ENCODE data around the gene PNKD. TPM values are rescaled to one million over a fixed set of nuclear protein-coding genes. Genes with fewer than 3 reads are reported as not detected.

The PNKD gene
- total RNA-seq, 4 donors from 2014 or later: 20.1 to 35.8 (median 31.9) TPM

DNA sequence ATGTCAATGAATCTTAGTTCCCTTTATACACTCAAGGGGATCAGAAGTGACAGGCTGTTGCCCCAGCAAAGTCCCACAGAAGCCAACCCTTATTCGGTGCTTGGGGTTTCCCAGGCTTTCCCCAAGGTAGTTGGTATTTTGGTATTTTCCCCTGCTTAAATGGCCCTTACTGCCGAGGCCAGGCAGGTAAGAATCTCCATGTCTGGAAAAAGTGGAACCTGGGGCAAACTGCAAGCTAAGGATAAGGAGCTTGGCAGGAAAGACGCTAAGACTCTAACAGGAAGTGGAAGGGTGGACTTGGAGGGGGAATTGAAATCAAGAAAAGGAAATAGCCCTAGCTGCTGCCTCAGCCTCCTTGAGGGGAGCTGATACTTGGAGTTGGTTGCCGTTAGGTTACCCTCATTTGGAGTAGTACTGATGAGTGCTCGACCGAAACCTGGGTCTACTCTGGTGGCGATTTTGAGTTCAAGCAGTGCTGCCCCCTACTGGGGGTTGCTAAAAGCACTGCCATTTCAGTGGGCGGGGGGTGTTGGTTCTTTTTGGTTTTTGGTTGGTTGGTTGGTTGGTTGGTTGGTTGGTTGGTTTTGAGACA is 12.8 kb upstream of the PNKD start:
- no peak overlapping the region for H3K4me3 ChIP-seq
- peaks cover 35 to 36% of the 10 kb centered on the region in 2 donors for H3K4me1 ChIP-seq
- in situ Hi-C loops (cut with MboI; ENCODE audit: low sequenced_read_pairs in 4 of 4): loop anchor here in 2 of 4 donors (10.0 kb wide), 1 partner anchor 73 kb away; no protein-coding TSS in a partner anchor
- no peaks in the 10 kb centered on the region for H3K9me3 ChIP-seq
- H3K27ac ChIP-seq: peak overlapping the region in 2 of 4 donors; percentile 9 to 14
- TF ChIP-seq, protein P1, sequence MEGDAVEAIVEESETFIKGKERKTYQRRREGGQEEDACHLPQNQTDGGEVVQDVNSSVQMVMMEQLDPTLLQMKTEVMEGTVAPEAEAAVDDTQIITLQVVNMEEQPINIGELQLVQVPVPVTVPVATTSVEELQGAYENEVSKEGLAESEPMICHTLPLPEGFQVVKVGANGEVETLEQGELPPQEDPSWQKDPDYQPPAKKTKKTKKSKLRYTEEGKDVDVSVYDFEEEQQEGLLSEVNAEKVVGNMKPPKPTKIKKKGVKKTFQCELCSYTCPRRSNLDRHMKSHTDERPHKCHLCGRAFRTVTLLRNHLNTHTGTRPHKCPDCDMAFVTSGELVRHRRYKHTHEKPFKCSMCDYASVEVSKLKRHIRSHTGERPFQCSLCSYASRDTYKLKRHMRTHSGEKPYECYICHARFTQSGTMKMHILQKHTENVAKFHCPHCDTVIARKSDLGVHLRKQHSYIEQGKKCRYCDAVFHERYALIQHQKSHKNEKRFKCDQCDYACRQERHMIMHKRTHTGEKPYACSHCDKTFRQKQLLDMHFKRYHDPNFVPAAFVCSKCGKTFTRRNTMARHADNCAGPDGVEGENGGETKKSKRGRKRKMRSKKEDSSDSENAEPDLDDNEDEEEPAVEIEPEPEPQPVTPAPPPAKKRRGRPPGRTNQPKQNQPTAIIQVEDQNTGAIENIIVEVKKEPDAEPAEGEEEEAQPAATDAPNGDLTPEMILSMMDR (IDR thresholded peaks at IDR 0.05 in 4 of 5, conservative IDR thresholded peaks at IDR 0.05 in 1 of 5): peak; percentile 38 to 66 (median 59)
- TF ChIP-seq POLR2A (IDR thresholded peaks at IDR 0.05): no peak
- no peaks in the 10 kb centered on the region for H3K27me3 ChIP-seq
- DNase-seq (peak in 1 of 2 donors; percentile 9), ATAC-seq (peak; percentile 8 to 38)
- peaks cover 0 to 43% of the 10 kb centered on the region in 2 donors for H3K36me3 ChIP-seq
- intact Hi-C loops (cut with DNase I; ENCODE audit: low total_unique reads): loop anchor here (2.0 to 5.0 kb wide), 2 partner anchors 40 to 71 kb away; partner anchors contain the start of gene ARPC2

DNA sequence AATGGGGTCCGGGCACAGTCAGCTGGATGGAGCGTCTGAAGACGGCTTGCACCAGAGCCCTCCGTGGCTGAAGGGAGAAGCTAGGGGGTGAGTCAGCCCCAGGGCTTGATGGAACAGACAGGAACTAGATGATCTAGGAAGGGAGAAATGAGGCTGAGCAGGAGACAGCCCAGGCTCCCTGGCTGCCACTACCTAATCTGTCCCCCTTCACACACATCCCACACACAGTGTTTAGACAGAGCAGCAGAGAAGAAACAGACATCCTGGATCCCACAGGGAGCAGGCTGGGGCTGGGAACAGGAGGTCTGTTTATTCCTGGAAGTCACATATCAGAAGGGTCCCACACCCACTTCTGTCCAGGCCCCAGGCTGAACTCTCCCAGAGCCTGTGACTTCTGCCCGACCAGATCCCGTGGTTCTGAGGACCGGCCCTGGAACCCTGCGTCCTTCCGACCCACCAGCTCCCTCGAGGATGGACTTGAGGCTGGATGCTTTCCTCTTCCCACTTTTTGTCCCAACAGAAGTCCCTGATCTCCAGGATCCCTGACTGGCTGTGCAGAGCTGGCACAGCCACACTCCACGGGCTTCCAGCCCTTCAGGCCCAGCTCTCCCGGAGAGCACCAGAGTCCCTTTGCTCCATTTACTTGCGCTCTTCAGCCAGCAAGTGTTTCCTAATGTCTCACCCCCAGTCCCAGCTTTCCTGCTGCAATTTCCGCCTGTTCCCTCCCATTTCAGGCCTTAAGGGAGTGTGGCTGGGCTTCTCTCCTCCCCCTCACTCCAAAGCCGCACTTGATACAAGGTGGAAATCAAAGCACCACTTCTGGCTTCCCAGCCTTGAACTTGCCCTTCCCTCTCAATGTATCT is 11.0 kb upstream of the PNKD start:
- intact Hi-C loops (cut with DNase I; ENCODE audit: low total_unique reads): loop anchor here (5.0 kb wide), 1 partner anchor 42 kb away; the partner anchor contains the start of gene ARPC2
- TF ChIP-seq POLR2A (IDR thresholded peaks at IDR 0.05): peak in 1 of 2 donors; percentile 44
- TF ChIP-seq, protein P1 (IDR thresholded peaks at IDR 0.05 in 4 of 5, conservative IDR thresholded peaks at IDR 0.05 in 1 of 5): no peak
- H3K36me3 ChIP-seq: peaks cover 0 to 36% of the 10 kb centered on the region in 2 donors
- H3K4me1 ChIP-seq: peaks cover 24 to 25% of the 10 kb centered on the region in 2 donors
- in situ Hi-C loops (cut with MboI; ENCODE audit: low sequenced_read_pairs in 4 of 4): loop anchor here in 2 of 4 donors (10.0 kb wide), 1 partner anchor 75 kb away; no protein-coding TSS in a partner anchor
- H3K27ac ChIP-seq: peak overlapping the region; percentile 75 to 83 (median 78)
- no peaks in the 10 kb centered on the region for H3K9me3 ChIP-seq
- DNase-seq: peak in 1 of 2 donors; percentile 55
- peak overlapping the region in 1 of 4 donors; percentile 10 for H3K4me3 ChIP-seq
- no peaks in the 10 kb centered on the region for H3K27me3 ChIP-seq
- ATAC-seq: peak; percentile 55 to 58

DNA sequence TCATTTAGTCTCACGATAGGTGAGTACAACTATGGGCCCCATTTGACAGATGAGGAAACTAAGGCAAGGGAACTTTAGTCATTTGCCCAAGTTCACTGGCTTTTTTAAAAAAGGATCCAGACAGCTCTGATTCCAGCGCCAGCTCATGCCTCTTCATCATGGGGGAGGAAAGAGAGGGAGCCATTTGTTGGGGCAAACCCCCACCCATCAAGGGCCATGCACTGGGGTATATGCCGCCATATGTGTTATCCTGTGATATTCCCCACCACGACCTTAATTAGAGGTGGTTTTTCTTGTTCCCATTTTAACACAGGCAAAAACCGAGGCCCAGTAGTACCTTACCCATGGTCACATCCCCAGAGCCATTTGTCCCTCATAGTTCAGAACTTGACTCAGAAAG is 10.2 kb upstream of the PNKD start:
- Histone ChIP-seq H3K36me3 (peaks cover 0 to 36% of the 10 kb centered on the region in 2 donors), H3K27ac (peak overlapping the region; percentile 75 to 83 (median 78)), H3K9me3 (no peaks in the 10 kb centered on the region), H3K27me3 (no peaks in the 10 kb centered on the region), H3K4me3 (no peak overlapping the region), H3K4me1 (peaks cover 24 to 25% of the 10 kb centered on the region in 2 donors)
- in situ Hi-C loops (cut with MboI; ENCODE audit: low sequenced_read_pairs in 4 of 4): loop anchor here in 1 of 4 donors (10.0 kb wide), 1 partner anchor 75 kb away; no protein-coding TSS in a partner anchor
- intact Hi-C loops (cut with DNase I; ENCODE audit: low total_unique reads): no loop called here
- ATAC-seq (no peak), DNase-seq (no peak)
- TF ChIP-seq, protein P1 (IDR thresholded peaks at IDR 0.05 in 4 of 5, conservative IDR thresholded peaks at IDR 0.05 in 1 of 5): no peak
- no peak for TF ChIP-seq POLR2A (IDR thresholded peaks at IDR 0.05)

DNA sequence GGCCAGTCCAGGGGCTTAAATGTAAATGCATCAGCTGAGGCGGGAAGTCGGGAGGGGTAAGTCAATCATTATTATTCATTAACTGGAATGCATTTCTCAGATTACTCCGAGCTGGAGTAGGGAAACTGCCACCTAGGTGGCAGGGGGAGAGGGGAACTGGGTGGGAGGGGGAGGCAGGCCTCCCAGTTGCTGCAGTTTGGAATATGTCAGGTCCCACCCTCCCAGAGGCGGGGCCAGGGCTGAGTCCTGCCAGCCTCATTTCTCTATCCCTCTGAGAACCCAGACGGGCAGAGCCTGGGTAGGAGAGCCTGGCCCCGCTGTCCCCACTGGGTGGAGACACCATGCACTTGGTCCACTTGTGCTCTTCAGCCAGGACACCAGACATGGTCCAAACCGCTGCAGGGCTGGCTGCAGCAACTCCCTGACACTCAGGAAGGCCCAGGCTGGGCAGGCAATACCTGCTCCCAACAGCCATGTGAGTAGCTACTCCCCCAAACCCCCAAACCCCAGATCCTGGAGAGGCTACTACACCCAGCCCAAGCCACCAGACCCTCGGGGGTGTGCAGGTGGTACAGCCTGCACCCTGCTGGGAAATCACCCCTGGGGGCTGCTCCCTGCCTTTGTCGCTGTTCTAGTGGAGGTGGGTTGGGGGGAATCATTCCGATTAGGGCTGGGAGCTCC is 9.4 kb upstream of the PNKD start, which contains the start of gene GPBAR1:
Gene GPBAR1 (plus strand): TSS at position 274 of the 681 bp plus-strand sequence. CDS start 1,710 bp downstream, outside the sequence.
- H3K4me1 ChIP-seq: peaks cover 24 to 25% of the 10 kb centered on the region in 2 donors
- no peaks in the 10 kb centered on the region for H3K9me3 ChIP-seq
- ATAC-seq: no peak
- H3K4me3 ChIP-seq: no peak within 1 kb of the TSS
- TF ChIP-seq, protein P1 (IDR thresholded peaks at IDR 0.05 in 4 of 5, conservative IDR thresholded peaks at IDR 0.05 in 1 of 5): no peak
- TF ChIP-seq POLR2A (IDR thresholded peaks at IDR 0.05): no peak
- peak within 1 kb of the TSS; percentile 75 to 83 (median 78) for H3K27ac ChIP-seq
- in situ Hi-C loops (cut with MboI; ENCODE audit: low sequenced_read_pairs in 4 of 4): loop anchor here in 1 of 4 donors (10.0 kb wide), 1 partner anchor 76 kb away; no protein-coding TSS in a partner anchor
- peaks cover 0 to 36% of the 10 kb centered on the region in 2 donors for H3K36me3 ChIP-seq
- H3K27me3 ChIP-seq: no peaks in the 10 kb centered on the region
- intact Hi-C loops (cut with DNase I; ENCODE audit: low total_unique reads): no loop called here
- DNase-seq: peak in 1 of 2 donors; percentile 33
